ENCODE data around the gene ASB18. TPM values are rescaled to one million over a fixed set of nuclear protein-coding genes. Genes with fewer than 3 reads are reported as not detected.

Gene ASB18
- total RNA-seq, 1 donor from 2014 or later = not detected

GRCh38 chr2:236207472-236207871, 56.7 kb downstream of the ASB18 start:
- TF ChIP-seq CTCF (IDR thresholded peaks at IDR 0.05; ENCODE audit: partially characterized antibody, unreplicated experiment) = no peak
- no peak overlapping the region for H3K4me3 Mint-ChIP-seq (ENCODE audit: unreplicated experiment)
- H3K4me1 Mint-ChIP-seq (ENCODE audit: low read depth, unreplicated experiment) = peaks cover 2% of the 10 kb centered on the region
- peaks cover 4% of the 10 kb centered on the region for H3K27me3 Mint-ChIP-seq (ENCODE audit: unreplicated experiment)
- peaks cover 7% of the 10 kb centered on the region for H3K9me3 Mint-ChIP-seq (ENCODE audit: unreplicated experiment)
- H3K27ac Mint-ChIP-seq (ENCODE audit: unreplicated experiment) = no peak overlapping the region
- no peak for DNase-seq
- H3K36me3 Mint-ChIP-seq (ENCODE audit: unreplicated experiment) = peaks cover 9% of the 10 kb centered on the region

- Mint-ChIP-seq H3K27me3 (ENCODE audit: unreplicated experiment) (peaks cover 2% of the 10 kb centered on the region), H3K36me3 (ENCODE audit: unreplicated experiment) (peaks cover 9% of the 10 kb centered on the region), H3K9me3 (ENCODE audit: unreplicated experiment) (peaks cover 7% of the 10 kb centered on the region), H3K27ac (ENCODE audit: unreplicated experiment) (no peak overlapping the region), H3K4me3 (ENCODE audit: unreplicated experiment) (no peak overlapping the region), H3K4me1 (ENCODE audit: low read depth, unreplicated experiment) (peaks cover 2% of the 10 kb centered on the region)
- no peak for TF ChIP-seq CTCF (IDR thresholded peaks at IDR 0.05; ENCODE audit: partially characterized antibody, unreplicated experiment)
- no peak for DNase-seq
Observed at GRCh38 chr2:236205867-236206645, 58.1 kb downstream of the ASB18 start.

GRCh38 chr2:236204953-236205352, 59.3 kb downstream of the ASB18 start:
- Mint-ChIP-seq H3K36me3 (ENCODE audit: unreplicated experiment) (peaks cover 9% of the 10 kb centered on the region), H3K4me1 (ENCODE audit: low read depth, unreplicated experiment) (peaks cover 2% of the 10 kb centered on the region), H3K9me3 (ENCODE audit: unreplicated experiment) (peaks cover 7% of the 10 kb centered on the region), H3K27ac (ENCODE audit: unreplicated experiment) (no peak overlapping the region), H3K4me3 (ENCODE audit: unreplicated experiment) (no peak overlapping the region), H3K27me3 (ENCODE audit: unreplicated experiment) (no peaks in the 10 kb centered on the region)
- no peak for DNase-seq
- no peak for TF ChIP-seq CTCF (IDR thresholded peaks at IDR 0.05; ENCODE audit: partially characterized antibody, unreplicated experiment)

GRCh38 chr2:236200378-236200777, 63.8 kb downstream of the ASB18 start:
- Mint-ChIP-seq H3K27ac (ENCODE audit: unreplicated experiment) (no peak overlapping the region), H3K27me3 (ENCODE audit: unreplicated experiment) (no peaks in the 10 kb centered on the region), H3K9me3 (ENCODE audit: unreplicated experiment) (no peaks in the 10 kb centered on the region), H3K4me3 (ENCODE audit: unreplicated experiment) (no peak overlapping the region), H3K4me1 (ENCODE audit: low read depth, unreplicated experiment) (no peaks in the 10 kb centered on the region), H3K36me3 (ENCODE audit: unreplicated experiment) (no peaks in the 10 kb centered on the region)
- no peak for TF ChIP-seq CTCF (IDR thresholded peaks at IDR 0.05; ENCODE audit: partially characterized antibody, unreplicated experiment)
- no peak for DNase-seq

GRCh38 chr2:236196366-236196765, 67.8 kb downstream of the ASB18 start:
- Mint-ChIP-seq H3K9me3 (ENCODE audit: unreplicated experiment) (no peaks in the 10 kb centered on the region), H3K4me1 (ENCODE audit: low read depth, unreplicated experiment) (no peaks in the 10 kb centered on the region), H3K27me3 (ENCODE audit: unreplicated experiment) (peaks cover 5% of the 10 kb centered on the region), H3K4me3 (ENCODE audit: unreplicated experiment) (no peak overlapping the region), H3K36me3 (ENCODE audit: unreplicated experiment) (no peaks in the 10 kb centered on the region), H3K27ac (ENCODE audit: unreplicated experiment) (no peak overlapping the region)
- TF ChIP-seq CTCF (IDR thresholded peaks at IDR 0.05; ENCODE audit: partially characterized antibody, unreplicated experiment) = no peak
- no peak for DNase-seq

All from glutamatergic neuron (in vitro differentiated cells).